ENCODE measurements around the gene ZC3H7B.
"Not testable (repeated sequence)": the region's sequence is repeated elsewhere in the genome, so short reads cannot be mapped to it uniquely, and the experiment has no call there.

ZC3H7B gene

GRCh38 chr22:41382610-41383009, 81.3 kb downstream of the ZC3H7B start:
- no peak for DNase-seq

- no peak for DNase-seq
Measured at GRCh38 chr22:41383085-41383484, 81.8 kb downstream of the ZC3H7B start.

- no peak for DNase-seq
Measured at GRCh38 chr22:41384128-41384527, 82.8 kb downstream of the ZC3H7B start.

- DNase-seq = no peak
Measured at GRCh38 chr22:41387341-41387740, 86.0 kb downstream of the ZC3H7B start.

GRCh38 chr22:41394012-41394356, 92.7 kb downstream of the ZC3H7B start:
- no peak for DNase-seq

GRCh38 chr22:41395531-41396240, 94.4 kb downstream of the ZC3H7B start:
- no peak for DNase-seq

- DNase-seq = no peak
Measured at GRCh38 chr22:41397143-41397811, 96.0 kb downstream of the ZC3H7B start.

GRCh38 chr22:41398921-41399320, 97.6 kb downstream of the ZC3H7B start:
- no peak for DNase-seq

- DNase-seq = no peak
Measured at GRCh38 chr22:41401781-41402648, 100.7 kb downstream of the ZC3H7B start.

- not testable (repeated sequence) for DNase-seq
Measured at GRCh38 chr22:41402851-41403250, 101.5 kb downstream of the ZC3H7B start.

GRCh38 chr22:41403532-41404318, 102.4 kb downstream of the ZC3H7B start:
- peak; percentile 81 to 82 for DNase-seq

- peak in 1 of 2 donors; percentile 38 for DNase-seq
Measured at GRCh38 chr22:41405588-41405987, 104.3 kb downstream of the ZC3H7B start.

GRCh38 chr22:41406410-41406809, 105.1 kb downstream of the ZC3H7B start:
- DNase-seq = no peak

GRCh38 chr22:41407433-41407832, 106.1 kb downstream of the ZC3H7B start:
- no peak for DNase-seq

GRCh38 chr22:41408665-41409064, 107.3 kb downstream of the ZC3H7B start:
- no peak for DNase-seq

All from activated CD4-positive, alpha-beta T cell treated with anti-CD3 and anti-CD28 coated beads for 4 hours (primary cell).